Right lung (tissue), 5 donors: ENCODE data around the gene ITGBL1. TPM values are rescaled to one million over a fixed set of nuclear protein-coding genes. Genes with fewer than 3 reads are reported as not detected.

Experiments used
- DNase-seq, 2 donors: peaks; one replicate each; pipeline ENCODE4 v3.0.0-alpha.2; 2013
- polyA plus RNA-seq, 5 donors: library from polyadenylated mRNA; unstranded; fragments of 120-200 nt; gene quantifications; one replicate each; pipeline versions ENCODE4 v1.2.1 to v1.2.3, GENCODE V29; 2013; ENCODE audit warnings: inconsistent platforms in 1 of 5, low replicate concordance in 1 of 5; ENCODE audit not compliant: insufficient read length in 5 of 5, insufficient read depth in 1 of 5

Gene ITGBL1
- polyA plus RNA-seq, 5 donors = 0.23 to 0.82 (median 0.36) TPM

GRCh38 chr13:101626925-101627555 lies 174.6 kb downstream of the ITGBL1 start:
- no peak for DNase-seq

- no peak for DNase-seq
Measured at GRCh38 chr13:101627556-101627943, 175.1 kb downstream of the ITGBL1 start.

- no peak for DNase-seq
Measured at GRCh38 chr13:101628900-101629299, 176.4 kb downstream of the ITGBL1 start.

GRCh38 chr13:101631395-101631794 lies 178.9 kb downstream of the ITGBL1 start:
- DNase-seq = no peak

GRCh38 chr13:101634142-101634541 lies 181.7 kb downstream of the ITGBL1 start:
- DNase-seq = no peak

- DNase-seq = no peak
Measured at GRCh38 chr13:101639711-101640110, 187.2 kb downstream of the ITGBL1 start.

GRCh38 chr13:101640788-101641400 lies 188.4 kb downstream of the ITGBL1 start:
- no peak for DNase-seq

- no peak for DNase-seq
Measured at GRCh38 chr13:101645871-101646270, 193.4 kb downstream of the ITGBL1 start.

- DNase-seq = no peak
Measured at GRCh38 chr13:101647760-101648159, 195.3 kb downstream of the ITGBL1 start.

GRCh38 chr13:101648766-101649487 lies 196.5 kb downstream of the ITGBL1 start:
- no peak for DNase-seq

GRCh38 chr13:101649488-101650126 lies 197.1 kb downstream of the ITGBL1 start:
- no peak for DNase-seq

GRCh38 chr13:101654883-101655282 lies 202.4 kb downstream of the ITGBL1 start:
- no peak for DNase-seq

GRCh38 chr13:101655435-101655834 lies 203.0 kb downstream of the ITGBL1 start:
- DNase-seq = no peak

GRCh38 chr13:101660711-101661110 lies 208.2 kb downstream of the ITGBL1 start:
- DNase-seq = no peak

- no peak for DNase-seq
Measured at GRCh38 chr13:101661839-101662238, 209.4 kb downstream of the ITGBL1 start.

GRCh38 chr13:101673360-101674105 lies 221.1 kb downstream of the ITGBL1 start:
- no peak for DNase-seq

- no peak for DNase-seq
Measured at GRCh38 chr13:101681834-101682233, 229.4 kb downstream of the ITGBL1 start.

GRCh38 chr13:101686003-101686402 lies 233.5 kb downstream of the ITGBL1 start:
- no peak for DNase-seq

- no peak for DNase-seq
Measured at GRCh38 chr13:101690871-101691270, 238.4 kb downstream of the ITGBL1 start.

- no peak for DNase-seq
Measured at GRCh38 chr13:101691341-101691860, 238.9 kb downstream of the ITGBL1 start.

GRCh38 chr13:101695870-101696516 lies 243.5 kb downstream of the ITGBL1 start:
- DNase-seq = no peak
